Superior temporal gyrus (tissue), 1 donor: Measurements from ENCODE around the gene SLX1B.
"Not testable (repeated sequence)": the region's sequence is repeated elsewhere in the genome, so short reads cannot be mapped to it uniquely, and the experiment has no call there.

Experiments used
- DNase-seq: peaks from one replicate; pipeline ENCODE4 v3.0.0-alpha.2; 2016; ENCODE audit errors: extremely low spot score

SLX1B gene

GRCh38 chr16:29454269-29454668, at the start of gene SLX1B, which contains the start of gene BOLA2:
SLX1B (plus strand) TSS chr16:29454533.
BOLA2 (minus strand) TSS chr16:29454351; CDS start chr16:29454253, 98 bp downstream.
- not testable (repeated sequence) for DNase-seq

GRCh38 chr16:29405249-29405648, 49.1 kb upstream of the SLX1B start:
- DNase-seq = not testable (repeated sequence)

- DNase-seq = not testable (repeated sequence)
Measured at GRCh38 chr16:29423587-29423986, 30.7 kb upstream of the SLX1B start.

GRCh38 chr16:29425390-29425789, 28.9 kb upstream of the SLX1B start:
- DNase-seq = not testable (repeated sequence)

GRCh38 chr16:29453754-29454153, 579 bp upstream of the SLX1B start:
- not testable (repeated sequence) for DNase-seq

GRCh38 chr16:29454828-29455227, 495 bp downstream of the SLX1B start:
- not testable (repeated sequence) for DNase-seq

- not testable (repeated sequence) for DNase-seq
Measured at GRCh38 chr16:29457660-29458059, 3.3 kb downstream of the SLX1B start.

- not testable (repeated sequence) for DNase-seq
Measured at GRCh38 chr16:29459706-29460646, 5.6 kb downstream of the SLX1B start, which contains the start of gene SULT1A4. SULT1A4 (plus strand) TSS chr16:29459913; CDS start chr16:29461386, 1,473 bp downstream.

- not testable (repeated sequence) for DNase-seq
Measured at GRCh38 chr16:29460647-29461030, 6.3 kb downstream of the SLX1B start.

GRCh38 chr16:29465985-29466824, 11.9 kb downstream of the SLX1B start:
- DNase-seq = not testable (repeated sequence)

- not testable (repeated sequence) for DNase-seq
Measured at GRCh38 chr16:29466904-29467303, 12.6 kb downstream of the SLX1B start.

GRCh38 chr16:29467654-29468366, 13.5 kb downstream of the SLX1B start:
- DNase-seq = not testable (repeated sequence)

GRCh38 chr16:29469660-29470059, 15.3 kb downstream of the SLX1B start:
- DNase-seq = not testable (repeated sequence)

- not testable (repeated sequence) for DNase-seq
Measured at GRCh38 chr16:29472065-29472464, 17.7 kb downstream of the SLX1B start.

GRCh38 chr16:29482276-29482675, 27.9 kb downstream of the SLX1B start:
- not testable (repeated sequence) for DNase-seq

- not testable (repeated sequence) for DNase-seq
Measured at GRCh38 chr16:29506308-29506707, 52.0 kb downstream of the SLX1B start, which contains the start of gene NPIPB12. NPIPB12 (minus strand) TSS chr16:29506408.
